Breast epithelium (tissue), 3 donors: Measurements from ENCODE around the gene GIGYF2.

Experiments used
- POLR2A ChIP-seq: fragments of 450-650 bp; IDR thresholded peaks from one replicate; pipeline ENCODE4 v1.6.1; 2016; ENCODE audit warnings: antibody characterized with exemption, mild to moderate bottlenecking, moderate library complexity
- POLR2AphosphoS5 ChIP-seq, 3 donors: sonication (generic); formaldehyde crosslinking; IDR thresholded peaks; one replicate each; pipeline ENCODE4 v1.6.1; 2017; ENCODE audit warnings: antibody characterized with exemption in 3 of 3
- TF ChIP-seq, protein P1 (sequence below), 3 donors: fragments of 450-650 bp; IDR thresholded peaks; one replicate each; pipeline ENCODE4 v1.5.1; 2016 to 2017; ENCODE audit warnings: antibody characterized with exemption in 3 of 3, mild to moderate bottlenecking in 3 of 3, moderate library complexity in 3 of 3

DNA sequence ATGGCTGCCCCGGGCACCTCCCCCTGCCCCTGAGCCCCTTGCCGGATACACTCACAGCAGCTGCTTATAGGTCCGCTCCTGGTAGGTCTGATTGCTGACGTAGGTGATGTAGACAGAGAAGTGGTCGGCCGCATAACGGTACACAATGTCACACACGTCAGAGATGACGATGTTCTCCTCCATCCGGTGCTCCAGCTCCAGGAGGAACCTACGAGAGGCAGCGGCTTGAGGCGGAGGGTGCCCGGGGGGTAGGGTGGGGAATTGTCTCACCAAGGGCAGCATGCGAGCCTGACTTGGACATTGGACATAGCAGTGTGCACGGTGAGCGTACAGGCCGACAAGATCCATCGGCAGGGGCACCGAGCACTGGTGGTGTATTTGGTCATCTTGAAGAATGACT lies 195.7 kb downstream of the GIGYF2 start:
- TF ChIP-seq POLR2AphosphoS5 (IDR thresholded peaks at IDR 0.05) (no peak), POLR2A (no peak)
- TF ChIP-seq, protein P1, sequence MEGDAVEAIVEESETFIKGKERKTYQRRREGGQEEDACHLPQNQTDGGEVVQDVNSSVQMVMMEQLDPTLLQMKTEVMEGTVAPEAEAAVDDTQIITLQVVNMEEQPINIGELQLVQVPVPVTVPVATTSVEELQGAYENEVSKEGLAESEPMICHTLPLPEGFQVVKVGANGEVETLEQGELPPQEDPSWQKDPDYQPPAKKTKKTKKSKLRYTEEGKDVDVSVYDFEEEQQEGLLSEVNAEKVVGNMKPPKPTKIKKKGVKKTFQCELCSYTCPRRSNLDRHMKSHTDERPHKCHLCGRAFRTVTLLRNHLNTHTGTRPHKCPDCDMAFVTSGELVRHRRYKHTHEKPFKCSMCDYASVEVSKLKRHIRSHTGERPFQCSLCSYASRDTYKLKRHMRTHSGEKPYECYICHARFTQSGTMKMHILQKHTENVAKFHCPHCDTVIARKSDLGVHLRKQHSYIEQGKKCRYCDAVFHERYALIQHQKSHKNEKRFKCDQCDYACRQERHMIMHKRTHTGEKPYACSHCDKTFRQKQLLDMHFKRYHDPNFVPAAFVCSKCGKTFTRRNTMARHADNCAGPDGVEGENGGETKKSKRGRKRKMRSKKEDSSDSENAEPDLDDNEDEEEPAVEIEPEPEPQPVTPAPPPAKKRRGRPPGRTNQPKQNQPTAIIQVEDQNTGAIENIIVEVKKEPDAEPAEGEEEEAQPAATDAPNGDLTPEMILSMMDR (IDR thresholded peaks at IDR 0.05), result no peak
